Measurements from ENCODE around the gene DPEP2NB.

DNA sequence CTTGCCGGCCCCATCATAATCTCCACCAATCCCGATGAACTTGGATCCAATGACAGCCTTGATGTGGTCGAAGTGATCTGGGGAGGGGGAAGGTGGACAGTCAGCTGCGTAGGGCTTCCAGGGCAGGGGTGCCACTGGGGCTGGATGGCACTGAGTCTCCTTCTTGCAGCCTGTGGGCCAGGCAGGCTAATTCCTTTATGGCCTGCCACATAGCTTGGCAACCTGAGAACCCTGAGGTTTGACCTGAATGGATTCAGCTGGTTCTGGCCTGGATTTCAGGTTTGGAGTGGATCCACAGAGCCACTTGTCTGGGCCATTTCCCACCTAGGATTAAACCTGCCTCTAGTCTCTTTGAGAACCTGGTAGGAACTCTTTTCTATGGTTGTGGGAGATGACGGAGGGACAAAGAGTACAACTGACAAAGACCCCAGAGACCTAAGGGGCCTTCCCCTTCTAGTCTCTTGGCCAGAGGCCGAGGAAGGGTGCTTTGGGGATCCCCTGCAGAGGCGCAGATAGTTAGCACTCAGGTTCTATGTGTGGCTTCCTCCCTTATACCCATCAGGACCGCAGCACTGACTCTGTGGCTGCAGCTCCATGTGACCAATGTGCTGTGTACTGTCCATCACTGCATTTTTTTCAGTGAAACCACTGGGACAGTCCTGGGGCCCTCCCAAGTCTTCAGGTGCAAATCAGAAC is 26.2 kb downstream of the DPEP2NB start:
- TF ChIP-seq EP300 (IDR thresholded peaks at IDR 0.05) = no peak
- TF ChIP-seq, protein P1, sequence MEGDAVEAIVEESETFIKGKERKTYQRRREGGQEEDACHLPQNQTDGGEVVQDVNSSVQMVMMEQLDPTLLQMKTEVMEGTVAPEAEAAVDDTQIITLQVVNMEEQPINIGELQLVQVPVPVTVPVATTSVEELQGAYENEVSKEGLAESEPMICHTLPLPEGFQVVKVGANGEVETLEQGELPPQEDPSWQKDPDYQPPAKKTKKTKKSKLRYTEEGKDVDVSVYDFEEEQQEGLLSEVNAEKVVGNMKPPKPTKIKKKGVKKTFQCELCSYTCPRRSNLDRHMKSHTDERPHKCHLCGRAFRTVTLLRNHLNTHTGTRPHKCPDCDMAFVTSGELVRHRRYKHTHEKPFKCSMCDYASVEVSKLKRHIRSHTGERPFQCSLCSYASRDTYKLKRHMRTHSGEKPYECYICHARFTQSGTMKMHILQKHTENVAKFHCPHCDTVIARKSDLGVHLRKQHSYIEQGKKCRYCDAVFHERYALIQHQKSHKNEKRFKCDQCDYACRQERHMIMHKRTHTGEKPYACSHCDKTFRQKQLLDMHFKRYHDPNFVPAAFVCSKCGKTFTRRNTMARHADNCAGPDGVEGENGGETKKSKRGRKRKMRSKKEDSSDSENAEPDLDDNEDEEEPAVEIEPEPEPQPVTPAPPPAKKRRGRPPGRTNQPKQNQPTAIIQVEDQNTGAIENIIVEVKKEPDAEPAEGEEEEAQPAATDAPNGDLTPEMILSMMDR (IDR thresholded peaks at IDR 0.05) = no peak
- TF ChIP-seq POLR2A (IDR thresholded peaks at IDR 0.05; ENCODE audit: low read depth) = no peak
- no peak for TF ChIP-seq POLR2AphosphoS5 (IDR thresholded peaks at IDR 0.05)
